Caco-2 (cell line): ENCODE data around the gene TIRAP. TPM values are rescaled to one million over a fixed set of nuclear protein-coding genes. Genes with fewer than 3 reads are reported as not detected.

ENCODE experiments used
- Bru-seq: library from RNA; stranded (reverse); fragments of 400-500 nt; gene quantifications from one replicate; lab custom pipeline; 2021; lab: Mats Ljungman, UMichigan
- BruChase-seq, 2 experiments: library from RNA; stranded (reverse); fragments of 400-500 nt; gene quantifications; one replicate each; lab custom pipeline; 2021; lab: Mats Ljungman, UMichigan
- BruUV-seq: library from RNA; stranded (reverse); fragments of 400-500 nt; replicated peaks from 2 replicates; lab custom pipeline; 2021; lab: Mats Ljungman, UMichigan
- CTCF ChIA-PET: fragments of 300-600 bp; sonication (Branson Sonifier 250); formaldehyde crosslinking; loops from one replicate; lab custom pipeline; 2022; ENCODE audit warnings: antibody characterized with exemption; lab: Charles Lee
- POLR2A ChIA-PET: fragments of 300-600 bp; sonication (Branson Sonifier 250); formaldehyde crosslinking; loops from one replicate; lab custom pipeline; 2022; ENCODE audit warnings: antibody characterized with exemption; lab: Charles Lee
- DNase-seq, 2 experiments: peaks; one replicate each; pipeline versions ENCODE4 v3.0.0 to v3.0.0-alpha.2; 2020 to 2022
- H3K27me3 ChIP-seq: replicated peaks from 2 replicates; pipeline ENCODE4 v1.6.0; 2011; ENCODE audit warnings: low read length; ENCODE audit not compliant: control insufficient read depth, insufficient read depth
- H3K36me3 ChIP-seq: 2 replicates; pipeline ENCODE4 v1.5.1; 2011; ENCODE audit warnings: low read length; ENCODE audit not compliant: control insufficient read depth, insufficient read depth
- H3K4me1 ChIP-seq: fragments of 250-450 bp; sonication (Bioruptor Pico); 2 replicates; pipeline ENCODE4 v1.5.1; 2020; ENCODE audit warnings: mild to moderate bottlenecking
- H3K4me3 ChIP-seq: 2 replicates; pipeline ENCODE4 v1.5.1; 2011; ENCODE audit warnings: low read depth, mild to moderate bottlenecking, control low read depth, low read length
- H3K9me3 ChIP-seq: fragments of 250-450 bp; sonication (Bioruptor Pico); 2 replicates; pipeline ENCODE4 v1.5.1; 2020; ENCODE audit warnings: mild to moderate bottlenecking, moderate library complexity
- H3K27ac Mint-ChIP-seq: one replicate; pipeline ENCODE4 v1.8.0; 2022; ENCODE audit warnings: mixed read lengths; ENCODE audit not compliant: unreplicated experiment
- H3K27me3 Mint-ChIP-seq: one replicate; pipeline ENCODE4 v1.8.0; 2022; ENCODE audit warnings: mixed read lengths; ENCODE audit not compliant: insufficient read depth, unreplicated experiment
- H3K36me3 Mint-ChIP-seq: one replicate; pipeline ENCODE4 v1.8.0; 2022; ENCODE audit warnings: mild to moderate bottlenecking, mixed read lengths; ENCODE audit not compliant: insufficient read depth, unreplicated experiment
- H3K4me1 Mint-ChIP-seq: one replicate; pipeline ENCODE4 v1.8.0; 2022; ENCODE audit warnings: low read depth, mixed read lengths; ENCODE audit not compliant: unreplicated experiment
- H3K4me3 Mint-ChIP-seq: one replicate; pipeline ENCODE4 v1.8.0; 2022; ENCODE audit warnings: mild to moderate bottlenecking, moderate library complexity, mixed read lengths; ENCODE audit not compliant: unreplicated experiment
- H3K9me3 Mint-ChIP-seq: one replicate; pipeline ENCODE4 v1.8.0; 2022; ENCODE audit warnings: mixed read lengths; ENCODE audit not compliant: unreplicated experiment
- CTCF ChIP-seq, 2 experiments: fragments of 200-600 bp in 1 of 2; IDR thresholded peaks; 1 replicate in 1 of 2; 2 replicates in 1 of 2; pipeline versions ENCODE4 v1.5.1 to v1.8.0; 2011 to 2022; ENCODE audit warnings: antibody characterized with exemption in 1 of 2, control low read depth in 1 of 2, inconsistent platforms in 1 of 2, low read depth in 1 of 2, low read length in 1 of 2, mild to moderate bottlenecking in 1 of 2, moderate library complexity in 1 of 2; ENCODE audit not compliant: insufficient read depth in 1 of 2, severe bottlenecking in 1 of 2, unreplicated experiment in 1 of 2
- intact Hi-C: fragments of 100-400 bp; cut with micrococcal nuclease; formaldehyde crosslinking; loops from one replicate; pipeline ENCODE4 v1.10.0; 2022; ENCODE audit not compliant: unreplicated experiment
- long read RNA-seq: library from polyadenylated mRNA; stranded (forward); transcript quantifications from one replicate; pipeline ENCODE4 v2.0.0, GENCODE V29; 2022
- total RNA-seq: library from RNA; stranded (reverse); gene quantifications from 2 replicates; pipeline ENCODE4 v1.2.3, GENCODE V29; 2022

Gene TIRAP, protein sequence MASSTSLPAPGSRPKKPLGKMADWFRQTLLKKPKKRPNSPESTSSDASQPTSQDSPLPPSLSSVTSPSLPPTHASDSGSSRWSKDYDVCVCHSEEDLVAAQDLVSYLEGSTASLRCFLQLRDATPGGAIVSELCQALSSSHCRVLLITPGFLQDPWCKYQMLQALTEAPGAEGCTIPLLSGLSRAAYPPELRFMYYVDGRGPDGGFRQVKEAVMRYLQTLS
- total RNA-seq, result 25.1 and 27.8 TPM in 2 replicates
- percentile 75 among the genes with signal in this experiment for Bru-seq, nascent RNA
- percentile 73 among the genes with signal in this experiment for BruChase-seq, experiment 1, labeled RNA remaining after a 2-hour chase
- BruChase-seq, experiment 2, labeled RNA remaining after a 6-hour chase, result percentile 70 among the genes with signal in this experiment
- long read RNA-seq, partial matches to known transcripts, result 1 of 8 reads
- long read RNA-seq, other reads (novel, unspliced or antisense), result 4 of 8 reads

DNA sequence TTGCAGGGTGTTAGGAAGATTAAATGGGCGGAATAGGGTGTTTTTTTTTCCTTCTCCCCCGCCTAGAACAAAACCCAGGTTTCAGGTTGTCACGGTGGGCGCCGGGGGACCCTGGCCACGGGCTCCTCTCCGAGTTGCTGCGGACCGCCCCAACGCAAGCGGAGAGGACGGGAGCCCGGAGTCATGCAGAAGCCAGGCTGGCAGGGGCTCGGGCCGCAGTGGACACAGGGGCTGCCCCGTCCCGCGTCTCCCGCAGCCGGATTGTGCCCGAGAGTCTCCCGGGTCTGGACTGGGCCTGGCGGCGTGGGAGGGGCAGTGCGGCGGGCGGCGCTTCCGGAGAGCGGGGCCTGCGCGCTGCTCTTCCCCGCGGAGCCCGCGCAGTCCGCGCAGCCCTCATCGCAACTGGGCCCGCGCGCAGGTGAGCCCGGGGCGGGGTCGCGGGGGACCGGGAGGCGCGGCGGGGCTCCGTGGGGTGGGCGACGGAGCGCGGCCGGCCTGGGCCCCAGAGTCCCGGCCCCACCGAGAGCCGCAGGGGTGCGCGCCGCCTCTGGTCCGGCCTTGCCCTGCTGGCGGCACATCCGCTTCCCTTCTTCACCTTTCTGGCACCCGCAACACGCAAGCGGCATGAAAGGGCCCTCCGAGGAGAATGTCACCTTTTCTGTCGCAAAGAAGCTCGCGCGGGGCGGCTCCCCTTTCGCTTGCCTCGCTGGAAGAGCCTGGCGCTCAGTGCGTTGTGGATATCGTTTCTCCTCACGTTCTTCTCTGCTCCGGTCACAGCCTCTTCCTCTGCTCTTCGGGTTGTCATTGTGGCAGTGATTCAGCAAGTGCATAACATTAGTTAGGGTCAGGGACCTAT, at the start of gene TIRAP:
TIRAP (plus strand) TSS at position 358 of the 856 bp plus-strand sequence. CDS start 7,802 bp downstream, outside the sequence.
- ChIA-PET CTCF (no interaction called here), POLR2A (interaction anchor here (0.7 to 2.6 kb wide), 2 partner anchors 14 to 79 kb away, joined by 3 to 14 read pairs; partner anchors contain the start of genes FOXRED1 and SRPRA)
- peak in 1 of 2 experiments; percentile 5 for TF ChIP-seq CTCF (IDR thresholded peaks at IDR 0.05; ENCODE audit: insufficient read depth in 1 of 2, low read depth in 1 of 2, low read length in 1 of 2, severe bottlenecking in 1 of 2, unreplicated experiment in 1 of 2)

DNA sequence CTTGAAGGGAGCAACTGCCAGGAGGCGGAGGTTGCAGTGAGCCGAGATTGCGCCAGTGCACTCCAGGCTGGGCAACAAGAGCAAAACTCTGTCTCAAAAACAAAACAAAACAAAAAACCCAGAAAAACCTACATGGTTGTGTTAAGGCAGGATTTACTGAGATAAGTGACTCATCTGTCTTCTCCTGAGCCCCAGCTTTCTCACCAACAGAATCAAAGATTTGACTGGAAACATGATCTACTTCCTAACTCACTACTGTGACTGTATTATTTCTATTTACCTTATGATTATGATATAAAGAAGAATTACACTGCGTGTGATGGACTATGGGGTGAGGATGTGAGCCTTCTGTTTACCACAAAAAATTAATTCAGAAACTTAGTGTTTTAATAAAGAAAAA, 49.5 kb upstream of the TIRAP start:
- intact Hi-C loops, result no loop called here
- Mint-ChIP-seq H3K4me1 (no peaks in the 10 kb centered on the region), H3K36me3 (peaks cover 19% of the 10 kb centered on the region), H3K27ac (no peak overlapping the region), H3K4me3 (no peak overlapping the region), H3K9me3 (no peaks in the 10 kb centered on the region), H3K27me3 (no peaks in the 10 kb centered on the region)
- H3K36me3 ChIP-seq, result no peaks in the 10 kb centered on the region
- no TSS peak for BruUV-seq
- DNase-seq, result no peak
- ChIA-PET CTCF (no interaction called here), POLR2A (no interaction called here)
- no peaks in the 10 kb centered on the region for H3K27me3 ChIP-seq
- no peak for TF ChIP-seq CTCF (IDR thresholded peaks at IDR 0.05; ENCODE audit: insufficient read depth in 1 of 2, low read depth in 1 of 2, low read length in 1 of 2, severe bottlenecking in 1 of 2, unreplicated experiment in 1 of 2)
- no peaks in the 10 kb centered on the region for H3K9me3 ChIP-seq
- H3K4me3 ChIP-seq, result no peak overlapping the region
- no peaks in the 10 kb centered on the region for H3K4me1 ChIP-seq

More for the DNA sequence above, at the start of gene TIRAP:
- H3K9me3 Mint-ChIP-seq, result no peaks in the 10 kb centered on the region
- H3K4me3 ChIP-seq, result peak within 1 kb of the TSS; percentile 71
- H3K27ac Mint-ChIP-seq, result peak within 1 kb of the TSS; percentile 80
- H3K36me3 Mint-ChIP-seq, result peaks cover 24% of the 10 kb centered on the region
- peaks cover 7% of the 10 kb centered on the region for H3K4me1 ChIP-seq
- H3K4me1 Mint-ChIP-seq, result peaks cover 11% of the 10 kb centered on the region
- BruUV-seq, result no TSS peak
- H3K27me3 ChIP-seq, result no peaks in the 10 kb centered on the region
- H3K4me3 Mint-ChIP-seq, result peak within 1 kb of the TSS; percentile 96
- no peaks in the 10 kb centered on the region for H3K9me3 ChIP-seq
- no peaks in the 10 kb centered on the region for H3K36me3 ChIP-seq
- H3K27me3 Mint-ChIP-seq, result no peaks in the 10 kb centered on the region
- intact Hi-C loops, result loop anchor here (1.0 kb wide), 2 partner anchors 14 to 21 kb away; partner anchors contain the start of genes DCPS and FOXRED1
- peak; percentile 70 to 82 for DNase-seq

GRCh38 chr11:126246636-126247035, 36.3 kb upstream of the TIRAP start:
- no peak overlapping the region for H3K4me3 Mint-ChIP-seq
- no peak for TF ChIP-seq CTCF (IDR thresholded peaks at IDR 0.05; ENCODE audit: insufficient read depth in 1 of 2, low read depth in 1 of 2, low read length in 1 of 2, severe bottlenecking in 1 of 2, unreplicated experiment in 1 of 2)
- intact Hi-C loops, result no loop called here

More at GRCh38 chr11:126246636-126247035, 36.3 kb upstream of the TIRAP start:
- Histone ChIP-seq H3K4me1 (no peaks in the 10 kb centered on the region), H3K27me3 (no peaks in the 10 kb centered on the region), H3K36me3 (peaks cover 2% of the 10 kb centered on the region; the same call in 1 of the 2 replicates), H3K4me3 (no peak overlapping the region), H3K9me3 (no peaks in the 10 kb centered on the region)
- Mint-ChIP-seq H3K27me3 (no peaks in the 10 kb centered on the region), H3K4me1 (no peaks in the 10 kb centered on the region), H3K9me3 (no peaks in the 10 kb centered on the region), H3K27ac (no peak overlapping the region), H3K36me3 (peaks cover 74% of the 10 kb centered on the region)
- ChIA-PET CTCF (no interaction called here), POLR2A (no interaction called here)
- DNase-seq, result no peak
- no TSS peak for BruUV-seq
